GM12891 (cell line): Measurements from ENCODE around the gene HEMGN.

Experiments
- POLR2A ChIP-seq: IDR thresholded peaks from 2 replicates; pipeline ENCODE4 v1.6.1; 2011; ENCODE audit warnings: low read depth, low read length, control low read depth
- POLR2AphosphoS5 ChIP-seq: IDR thresholded peaks from 2 replicates; pipeline ENCODE4 v1.6.1; 2011; ENCODE audit warnings: low read depth, low read length, control low read depth

- TF ChIP-seq POLR2A (no peak), POLR2AphosphoS5 (no peak)
Observed at GRCh38 chr9:97980918-97981845, 43.2 kb upstream of the HEMGN start.
